AG08396 (cell line): ENCODE results near the gene SEZ6L.

ENCODE experiments used
- DNase-seq: peaks from one replicate; pipeline ENCODE4 v3.0.0; 2012; ENCODE audit warnings: low spot score, mixed read lengths

The SEZ6L gene

DNA sequence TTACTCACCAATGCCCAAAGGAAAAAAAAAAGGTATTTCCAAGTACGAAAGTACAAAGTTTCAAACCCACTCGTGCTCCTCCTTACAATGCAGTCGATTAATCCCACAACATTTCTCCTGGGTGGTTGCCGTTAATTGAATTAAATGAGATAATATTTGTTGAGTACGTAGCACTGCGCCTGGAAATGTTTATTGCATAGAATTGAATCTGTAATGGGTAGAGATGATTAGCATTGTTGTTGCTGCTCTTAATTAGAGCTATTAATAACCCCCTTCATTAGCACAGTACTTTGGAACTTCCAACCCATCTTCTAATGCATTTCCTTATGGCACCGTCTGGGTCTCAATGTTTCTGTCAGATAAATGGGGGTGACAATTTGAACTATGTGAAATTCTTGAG is 77.3 kb downstream of the SEZ6L start:
- DNase-seq: no peak

- no peak for DNase-seq
Measured at GRCh38 chr22:26251869-26252268, 82.6 kb downstream of the SEZ6L start.

GRCh38 chr22:26259510-26259909 is 90.2 kb downstream of the SEZ6L start:
- DNase-seq: peak; percentile 12

DNA sequence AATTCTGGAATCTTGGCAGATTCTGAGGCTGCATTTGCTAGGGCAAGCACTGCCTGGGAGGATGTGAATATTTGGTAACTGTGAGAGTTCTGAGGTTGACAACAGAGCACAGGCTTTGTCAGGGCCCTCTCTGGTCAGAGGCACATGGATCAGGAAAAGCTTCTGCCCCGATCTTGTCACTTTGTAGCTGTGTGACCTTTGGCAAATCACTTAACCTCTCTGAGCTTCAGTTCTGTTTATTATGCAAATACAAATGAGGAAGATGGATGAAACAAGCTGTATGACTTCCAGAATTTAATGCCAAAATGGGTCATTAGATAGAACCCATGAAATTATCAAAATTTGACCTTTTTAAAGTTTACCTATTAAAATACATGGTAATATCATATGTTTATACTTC is 94.9 kb downstream of the SEZ6L start:
- DNase-seq: no peak

GRCh38 chr22:26265281-26265680 is 96.0 kb downstream of the SEZ6L start:
- DNase-seq: no peak

DNA sequence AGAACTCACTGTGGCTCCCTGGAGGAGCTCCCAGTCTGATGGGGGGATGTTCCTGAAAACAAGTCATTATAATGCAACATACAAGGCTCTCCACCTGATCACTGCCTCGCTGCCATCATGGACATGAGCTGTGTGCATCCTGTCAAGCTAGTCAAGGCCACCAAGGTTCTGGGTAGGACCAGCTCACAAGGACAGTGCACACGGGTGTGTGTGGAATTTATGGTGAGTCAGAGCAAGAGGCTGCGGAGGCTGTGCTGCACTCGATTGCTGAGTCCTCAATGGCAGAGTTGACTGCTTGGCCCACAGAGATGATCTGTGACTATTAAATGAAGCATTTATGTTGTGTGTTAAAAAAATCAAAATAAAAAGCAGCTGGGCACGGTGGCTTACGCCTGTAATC is 96.6 kb downstream of the SEZ6L start:
- no peak for DNase-seq

DNA sequence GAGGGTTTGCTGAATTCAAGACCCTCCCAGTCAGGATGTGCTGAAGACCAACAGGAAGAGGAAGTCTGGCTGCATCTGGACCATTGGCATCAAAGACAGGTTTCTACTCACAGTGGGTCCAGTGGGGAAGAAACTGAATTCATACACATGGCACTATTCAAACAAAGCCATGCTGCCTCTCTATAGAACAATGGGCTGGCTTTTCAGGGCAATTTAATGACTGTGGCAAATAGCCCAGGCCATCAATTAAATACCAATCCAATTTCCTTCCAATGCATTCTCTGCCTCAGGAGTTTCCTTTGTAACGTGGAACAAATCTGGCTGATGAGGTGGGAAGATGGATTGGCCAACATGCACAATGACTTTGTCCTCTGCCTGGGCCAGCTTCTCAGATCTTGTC is 98.6 kb downstream of the SEZ6L start:
- no peak for DNase-seq

GRCh38 chr22:26269572-26269971 is 100.3 kb downstream of the SEZ6L start:
- DNase-seq: no peak

- no peak for DNase-seq
Measured at GRCh38 chr22:26271427-26271826, 102.2 kb downstream of the SEZ6L start.

DNA sequence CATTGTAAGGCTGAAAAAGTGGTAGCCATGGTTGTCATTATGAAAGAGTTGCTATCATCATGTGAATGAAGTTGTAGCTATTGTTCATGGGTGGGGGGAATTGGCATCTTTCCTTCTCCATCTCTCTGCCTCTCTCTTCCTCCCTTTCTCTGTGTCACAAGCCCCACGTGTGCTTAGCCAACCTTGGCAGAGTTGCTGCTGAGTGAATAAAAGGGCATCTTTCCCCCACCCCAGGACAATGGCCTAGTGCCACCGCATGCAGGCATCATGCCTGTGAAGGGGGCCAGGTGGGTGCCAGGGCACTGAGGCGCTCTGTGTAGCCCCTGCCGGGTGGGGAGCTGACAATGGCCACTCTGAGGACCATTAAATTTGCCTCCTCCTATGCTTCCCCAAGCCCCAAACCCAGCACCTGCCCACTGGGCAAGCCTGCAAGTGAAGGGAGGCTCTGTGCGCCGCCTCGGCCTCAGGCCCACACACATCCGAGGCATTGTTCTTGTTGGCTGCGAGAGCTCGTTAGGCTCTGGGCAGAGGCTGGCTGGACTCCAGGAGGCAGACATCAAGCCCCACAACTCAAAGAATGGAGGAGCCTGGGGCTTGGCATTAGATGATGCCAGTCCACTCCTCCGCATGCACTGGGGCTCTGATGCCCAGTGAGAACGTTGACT is 103.9 kb downstream of the SEZ6L start:
- DNase-seq: no peak

- DNase-seq: no peak
Measured at GRCh38 chr22:26276529-26277160, 107.4 kb downstream of the SEZ6L start.

DNA sequence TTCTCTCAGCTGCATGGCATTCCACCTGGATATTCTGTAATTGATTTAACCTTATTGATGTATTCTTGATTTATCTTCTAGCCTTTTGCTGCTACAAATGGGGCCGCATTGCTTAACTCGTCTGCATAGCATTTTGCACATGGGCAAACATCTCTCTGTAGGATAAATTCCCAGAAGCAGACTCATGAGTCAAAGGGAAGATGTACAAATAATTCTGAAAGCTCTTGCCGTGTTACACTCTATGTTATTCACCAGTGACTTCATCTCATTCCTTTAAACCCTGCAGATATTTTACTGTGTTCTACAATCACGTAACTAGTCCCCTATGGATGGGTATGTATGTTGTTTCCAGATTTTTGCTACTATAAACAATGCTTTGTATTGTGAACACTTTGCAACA is 112.7 kb downstream of the SEZ6L start:
- DNase-seq: no peak

GRCh38 chr22:26283330-26283729 is 114.1 kb downstream of the SEZ6L start:
- no peak for DNase-seq

GRCh38 chr22:26285632-26286031 is 116.4 kb downstream of the SEZ6L start:
- no peak for DNase-seq

- no peak for DNase-seq
Measured at GRCh38 chr22:26286091-26286820, 117.0 kb downstream of the SEZ6L start.

DNA sequence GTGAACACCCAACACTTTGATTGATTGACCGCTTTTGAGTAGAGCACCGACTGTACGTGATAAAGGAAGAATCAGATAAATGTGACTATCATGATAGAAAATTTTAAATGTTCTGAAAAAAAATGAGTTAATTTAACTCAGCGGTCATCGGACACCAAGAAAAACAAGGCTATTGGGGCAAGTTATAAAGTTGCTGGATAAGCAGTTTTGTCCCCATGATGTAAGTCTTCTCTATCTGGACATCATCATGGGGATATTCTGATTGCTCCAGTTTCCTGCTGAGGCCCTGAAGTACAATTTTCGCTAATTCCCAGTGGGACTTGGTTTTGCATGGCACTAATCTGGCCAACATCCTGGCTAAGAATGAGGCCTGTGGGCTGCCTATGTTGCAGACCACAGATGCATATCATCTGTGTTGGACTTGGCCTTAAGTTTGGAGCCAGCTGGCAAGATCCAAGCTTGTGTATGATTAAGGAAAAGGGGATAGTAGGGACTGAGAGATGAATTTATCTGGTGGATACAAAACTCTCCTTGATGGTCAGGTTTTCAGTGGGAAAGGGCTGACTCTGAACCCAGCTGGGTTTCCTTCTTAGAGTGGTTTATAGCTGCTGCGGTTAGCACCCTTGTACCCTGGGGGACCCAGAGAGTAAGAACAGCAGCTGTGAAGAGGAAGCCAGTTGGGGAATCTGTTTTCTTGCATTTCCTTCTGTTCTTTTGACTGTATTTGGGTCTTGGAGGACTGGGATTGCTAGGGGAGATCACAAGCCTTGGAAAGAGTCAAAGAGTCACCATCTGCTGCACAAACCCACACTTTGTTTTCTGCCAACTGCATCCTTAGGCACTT is 118.3 kb downstream of the SEZ6L start:
- DNase-seq: no peak

DNA sequence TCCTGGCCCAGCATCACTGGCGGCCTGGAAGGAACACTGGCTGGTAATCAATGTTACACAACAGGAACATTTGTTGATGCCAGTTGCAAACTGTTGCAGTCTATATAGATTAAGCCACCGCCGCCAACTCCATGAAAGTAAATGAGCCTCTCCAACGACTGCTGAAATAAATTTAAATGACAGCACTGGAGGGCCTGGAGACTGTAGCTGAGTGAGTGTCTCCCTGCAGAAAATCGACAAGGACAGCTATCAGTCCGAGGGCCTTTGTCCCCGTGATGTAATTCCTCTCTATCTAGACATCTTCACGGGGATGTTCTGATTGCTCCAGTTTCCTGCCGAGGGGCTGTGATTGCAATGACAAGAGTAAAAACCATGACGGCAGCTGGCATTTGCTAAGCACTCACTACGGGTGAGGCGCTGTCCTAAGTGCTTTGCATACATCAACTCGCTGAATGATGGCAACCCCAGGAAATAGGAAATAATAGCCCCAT is 120.4 kb downstream of the SEZ6L start:
- DNase-seq: no peak

- DNase-seq: no peak
Measured at GRCh38 chr22:26291940-26292666, 122.8 kb downstream of the SEZ6L start.

GRCh38 chr22:26292667-26292995 is 123.4 kb downstream of the SEZ6L start:
- no peak for DNase-seq

GRCh38 chr22:26295563-26296126 is 126.4 kb downstream of the SEZ6L start:
- no peak for DNase-seq

DNA sequence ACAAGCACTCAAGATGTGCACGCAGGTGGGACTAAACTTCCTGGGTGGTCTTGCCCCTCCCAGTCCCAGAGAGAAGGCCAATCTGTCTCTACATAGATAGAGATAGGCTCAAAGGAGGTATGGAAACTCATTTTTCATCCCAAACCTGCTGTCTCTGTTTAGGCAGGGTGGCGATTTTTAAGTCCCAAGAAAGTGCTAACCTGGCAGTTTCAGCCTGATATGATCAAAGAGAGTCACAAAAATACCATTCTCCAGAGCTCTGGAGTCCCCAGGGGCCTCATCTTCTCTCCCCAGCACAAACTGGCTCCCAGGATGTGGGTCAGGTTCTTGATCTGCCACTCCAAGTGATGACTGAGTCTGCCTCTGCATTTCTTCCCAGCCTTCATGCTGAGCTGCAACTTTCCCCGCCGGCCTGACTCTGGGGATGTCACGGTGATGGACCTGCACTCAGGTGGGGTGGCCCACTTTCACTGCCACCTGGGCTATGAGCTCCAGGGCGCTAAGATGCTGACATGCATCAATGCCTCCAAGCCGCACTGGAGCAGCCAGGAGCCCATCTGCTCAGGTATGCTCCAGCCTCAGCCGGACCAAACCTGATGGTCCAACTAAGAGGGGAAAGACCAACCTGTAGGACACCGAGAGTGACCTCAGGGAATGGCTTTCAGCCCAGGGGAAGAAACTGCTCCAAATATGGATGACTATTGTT is 129.5 kb downstream of the SEZ6L start:
- DNase-seq: no peak
